NCI-H2029 treated with DMSO at 0.1 percent for 48 hours (cell line): ENCODE measurements around the gene DHX15.

Experiments
- DNase-seq: peaks from one replicate; lab custom pipeline; 2025; lab: John Stamatoyannopoulos, UW

Gene DHX15

GRCh38 chr4:24584211-24584850, at the start of gene DHX15:
Gene DHX15 (minus strand): TSS chr4:24584554. CDS start chr4:24584393, 161 bp downstream.
- DNase-seq = peak; percentile 92

GRCh38 chr4:24632011-24632410, 47.7 kb upstream of the DHX15 start:
- no peak for DNase-seq

- DNase-seq = no peak
These were observed 46.6 kb upstream of the DHX15 start for GRCh38 chr4:24630937-24631336.

- DNase-seq = no peak
These were observed 40.7 kb upstream of the DHX15 start for GRCh38 chr4:24625091-24625490.

GRCh38 chr4:24624381-24624780, 40.0 kb upstream of the DHX15 start:
- DNase-seq = no peak

GRCh38 chr4:24622146-24622834, 37.9 kb upstream of the DHX15 start:
- no peak for DNase-seq

GRCh38 chr4:24615977-24616376, 31.6 kb upstream of the DHX15 start:
- no peak for DNase-seq

- no peak for DNase-seq
These were observed 30.5 kb upstream of the DHX15 start for GRCh38 chr4:24614881-24615280.

- no peak for DNase-seq
These were observed 29.1 kb upstream of the DHX15 start for GRCh38 chr4:24613502-24613901.

GRCh38 chr4:24611575-24611974, 27.2 kb upstream of the DHX15 start:
- no peak for DNase-seq

- no peak for DNase-seq
These were observed 23.0 kb upstream of the DHX15 start for GRCh38 chr4:24607334-24607733.

- DNase-seq = no peak
These were observed 20.9 kb upstream of the DHX15 start for GRCh38 chr4:24605216-24605615.

- no peak for DNase-seq
These were observed 20.3 kb upstream of the DHX15 start for GRCh38 chr4:24604558-24605214.

- DNase-seq = no peak
These were observed 19.0 kb upstream of the DHX15 start for GRCh38 chr4:24603343-24603742.

- DNase-seq = no peak
These were observed 16.8 kb upstream of the DHX15 start for GRCh38 chr4:24601121-24601520.

- DNase-seq = no peak
These were observed 14.9 kb upstream of the DHX15 start for GRCh38 chr4:24599275-24599674.

- DNase-seq = peak; percentile 48
These were observed 13.7 kb upstream of the DHX15 start for GRCh38 chr4:24598025-24598424.

GRCh38 chr4:24595659-24596058, 11.3 kb upstream of the DHX15 start:
- no peak for DNase-seq

GRCh38 chr4:24594887-24595286, 10.5 kb upstream of the DHX15 start:
- DNase-seq = peak; percentile 1

GRCh38 chr4:24589448-24589847, 5.1 kb upstream of the DHX15 start:
- no peak for DNase-seq

GRCh38 chr4:24588216-24588954, 4.0 kb upstream of the DHX15 start:
- no peak for DNase-seq

GRCh38 chr4:24583451-24584210, 723 bp downstream of the DHX15 start:
- DNase-seq = peak; percentile 46
